Thoracic aorta (tissue), 2 donors: ENCODE results near the gene KDM6B. TPM values are rescaled to one million over a fixed set of nuclear protein-coding genes. Genes with fewer than 3 reads are reported as not detected.

ENCODE experiments used
- ATAC-seq: fragments of 150-250 bp; one replicate; pipeline ENCODE4 v1.8.0; 2017; ENCODE audit warnings: low read depth; ENCODE audit not compliant: insufficient number of reproducible peaks, low FRiP score
- DNase-seq: peaks from one replicate; pipeline ENCODE4 v3.0.0-alpha.2; 2020; ENCODE audit warnings: low spot score
- H3K27ac ChIP-seq, 2 donors: fragments of 200-600 bp; sonication (generic); 1 replicate in 1 of 2; 2 replicates in 1 of 2; pipeline ENCODE4 v1.5.1; 2016; ENCODE audit warnings: mild to moderate bottlenecking in 2 of 2, moderate library complexity in 2 of 2
- H3K27me3 ChIP-seq: fragments of 200-600 bp; sonication (generic); replicated peaks from 2 replicates; pipeline ENCODE4 v1.6.0; 2016; ENCODE audit warnings: mild to moderate bottlenecking; ENCODE audit not compliant: insufficient read depth
- H3K36me3 ChIP-seq: fragments of 200-600 bp; sonication (generic); one replicate; pipeline ENCODE4 v1.5.1; 2016
- H3K4me1 ChIP-seq, 2 donors: fragments of 200-600 bp; sonication (generic); 1 replicate in 1 of 2; 2 replicates in 1 of 2; pipeline versions ENCODE4 v1.5.1 to v1.6.0; 2016; ENCODE audit warnings: low read depth in 2 of 2, mild to moderate bottlenecking in 1 of 2; ENCODE audit not compliant: control insufficient read depth in 1 of 2
- H3K4me3 ChIP-seq: fragments of 200-600 bp; sonication (generic); 2 replicates; pipeline ENCODE4 v1.5.1; 2016; ENCODE audit warnings: mild to moderate bottlenecking
- H3K9me3 ChIP-seq: fragments of 200-600 bp; sonication (generic); 2 replicates; pipeline ENCODE4 v1.5.1; 2016
- CTCF ChIP-seq: fragments of 200-600 bp; sonication (generic); IDR thresholded peaks from one replicate; pipeline ENCODE4 v1.5.1; 2019; ENCODE audit warnings: antibody characterized with exemption
- total RNA-seq, 2 donors: library from RNA; depleted of rRNA; stranded (reverse); fragments of >200 nt; gene quantifications; one replicate each; pipeline versions ENCODE4 v1.1.0 to v1.2.3, GENCODE V29; 2016

KDM6B gene
- total RNA-seq, 2 donors from 2014 or later: 9.5 to 35.8 TPM

DNA sequence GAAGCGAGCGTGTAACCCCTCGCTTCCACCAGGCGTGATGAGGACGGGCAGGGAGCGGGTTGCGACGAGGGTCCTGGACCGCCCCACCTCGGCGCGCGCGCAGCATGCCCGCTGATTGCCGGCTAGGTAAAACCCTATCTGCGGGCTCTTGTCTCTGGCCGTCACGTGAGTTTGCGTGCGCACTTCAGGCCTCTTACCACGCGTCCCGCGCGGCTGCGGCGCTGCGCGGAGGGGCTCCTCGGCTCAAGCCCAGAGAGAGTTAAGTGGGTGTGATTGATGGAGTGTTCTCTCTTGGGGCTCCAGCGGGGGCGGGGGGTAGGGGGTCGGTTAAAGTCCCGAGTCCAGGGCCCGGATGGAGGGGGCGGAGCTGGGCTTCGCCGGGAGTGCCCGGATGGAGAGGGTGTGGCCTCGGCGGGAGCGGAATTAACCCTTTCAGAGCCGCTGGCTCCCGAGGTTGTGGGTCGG lies 7.9 kb downstream of the KDM6B start:
- H3K36me3 ChIP-seq: peaks cover 9% of the 10 kb centered on the region
- peak overlapping the region; percentile 86 for H3K4me3 ChIP-seq
- no peaks in the 10 kb centered on the region for H3K9me3 ChIP-seq
- TF ChIP-seq CTCF: peak; percentile 2
- ATAC-seq (peak; percentile 54), DNase-seq (no peak)
- peak overlapping the region; percentile 98 to 99 for H3K27ac ChIP-seq
- H3K27me3 ChIP-seq: no peaks in the 10 kb centered on the region
- H3K4me1 ChIP-seq: peaks cover 21 to 35% of the 10 kb centered on the region in 2 donors

GRCh38 chr17:7842380-7843256 lies 8.6 kb downstream of the KDM6B start:
- peaks cover 14 to 29% of the 10 kb centered on the region in 2 donors for H3K4me1 ChIP-seq

DNA sequence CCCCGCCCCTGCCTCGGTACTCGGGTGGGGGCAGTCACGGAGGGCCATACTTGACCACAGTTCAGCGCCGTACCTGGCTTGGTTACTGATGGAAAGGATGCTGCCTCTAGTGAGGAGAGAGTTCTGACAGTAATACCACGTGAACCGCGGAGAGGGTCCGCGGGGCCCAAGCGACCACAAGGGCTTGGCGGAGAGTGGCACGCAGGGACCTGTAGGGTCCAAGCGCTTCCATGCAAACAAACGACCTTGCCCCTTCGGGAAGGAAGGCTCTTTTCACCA lies 9.2 kb downstream of the KDM6B start:
- TF ChIP-seq CTCF: no peak
- DNase-seq (no peak), ATAC-seq (no peak)
- Histone ChIP-seq H3K9me3 (no peaks in the 10 kb centered on the region), H3K27me3 (no peaks in the 10 kb centered on the region), H3K4me3 (peak overlapping the region; percentile 86), H3K27ac (peak overlapping the region; percentile 98 to 99), H3K4me1 (peaks cover 11 to 25% of the 10 kb centered on the region in 2 donors), H3K36me3 (peaks cover 19% of the 10 kb centered on the region)

More at GRCh38 chr17:7842380-7843256, 8.6 kb downstream of the KDM6B start:
- DNase-seq (peak; percentile 88), ATAC-seq (no peak)
- Histone ChIP-seq H3K4me3 (peak overlapping the region; percentile 86), H3K9me3 (no peaks in the 10 kb centered on the region), H3K27ac (peak overlapping the region; percentile 98 to 99), H3K27me3 (no peaks in the 10 kb centered on the region), H3K36me3 (peaks cover 14% of the 10 kb centered on the region)
- no peak for TF ChIP-seq CTCF

DNA sequence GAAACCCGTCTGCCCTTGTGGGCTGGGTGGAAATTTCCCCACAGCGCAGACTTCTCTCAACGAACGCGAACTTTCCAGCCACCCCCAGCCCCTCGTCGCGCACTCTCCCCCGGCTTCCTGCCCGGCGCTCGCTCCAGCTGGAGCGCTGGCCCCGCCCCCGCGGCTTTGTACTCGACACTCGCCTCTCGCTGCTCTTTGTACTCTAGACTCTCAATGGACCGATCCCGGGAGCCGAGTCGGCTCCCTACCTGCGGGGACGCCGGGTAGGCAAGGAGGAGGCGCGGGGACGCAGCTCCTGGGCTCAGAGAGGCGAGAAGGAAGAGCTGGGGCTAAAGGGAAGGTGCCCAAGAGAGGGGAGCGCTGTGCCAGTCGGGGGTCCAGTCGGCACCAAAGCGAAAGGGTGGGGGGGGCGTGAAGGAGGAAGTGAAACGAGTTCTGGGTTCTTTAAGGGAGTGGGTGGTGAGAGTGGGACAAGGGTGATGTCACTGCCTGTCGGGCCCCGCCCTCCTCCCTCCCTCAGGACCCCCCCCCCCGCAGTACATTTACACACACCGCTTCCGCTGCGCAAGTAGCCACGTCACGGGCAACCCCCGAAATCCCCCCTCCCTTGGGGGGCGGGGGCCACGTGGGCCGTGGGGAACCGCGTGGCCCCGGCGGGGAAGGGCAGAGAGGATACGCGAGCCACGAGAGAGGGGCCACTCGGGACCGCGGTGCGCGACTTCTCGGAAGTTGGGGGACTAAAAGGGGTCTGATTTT lies 9.7 kb downstream of the KDM6B start:
- ATAC-seq (peak; percentile 5), DNase-seq (no peak)
- Histone ChIP-seq H3K4me3 (peak overlapping the region; percentile 86), H3K27me3 (no peaks in the 10 kb centered on the region), H3K9me3 (no peaks in the 10 kb centered on the region), H3K27ac (peak overlapping the region; percentile 98 to 99), H3K36me3 (peaks cover 24% of the 10 kb centered on the region), H3K4me1 (peaks cover 11 to 22% of the 10 kb centered on the region in 2 donors)
- TF ChIP-seq CTCF: no peak
